Measurements from ENCODE around the gene SLC2A4RG.

The SLC2A4RG gene

GRCh38 chr20:63696628-63697356, 42.8 kb upstream of the SLC2A4RG start, which contains the start of gene TNFRSF6B:
Gene TNFRSF6B, plus strand, starts transcription at chr20:63696652. Its CDS starts 116 bp downstream, at chr20:63696768.
- peak within 1 kb of the TSS; percentile 65 for H3K9ac ChIP-seq (ENCODE audit: low read depth, low read length)
- peaks cover 2% of the 10 kb centered on the region; the same call in 1 of the 2 replicates for H3K36me3 ChIP-seq (ENCODE audit: insufficient read depth, low read length)
- H3K9me3 ChIP-seq (ENCODE audit: control insufficient read depth, insufficient read depth, low read length), result no peaks in the 10 kb centered on the region
- peaks cover 20% of the 10 kb centered on the region; the same call in 1 of the 2 replicates for H3K4me1 ChIP-seq (ENCODE audit: insufficient read depth, low read length)

GRCh38 chr20:63697357-63697867, 42.2 kb upstream of the SLC2A4RG start:
- Histone ChIP-seq H3K36me3 (ENCODE audit: insufficient read depth, low read length) (peaks cover 2% of the 10 kb centered on the region; the same call in 1 of the 2 replicates), H3K9ac (ENCODE audit: low read depth, low read length) (peak overlapping the region; percentile 65; the same call in 1 of the 2 replicates), H3K9me3 (ENCODE audit: control insufficient read depth, insufficient read depth, low read length) (no peaks in the 10 kb centered on the region), H3K4me1 (ENCODE audit: insufficient read depth, low read length) (peaks cover 20% of the 10 kb centered on the region; the same call in 1 of the 2 replicates)

GRCh38 chr20:63697868-63698545, 41.6 kb upstream of the SLC2A4RG start:
- H3K9ac ChIP-seq (ENCODE audit: low read depth, low read length), result peak overlapping the region; percentile 13; the same call in 1 of the 2 replicates
- H3K36me3 ChIP-seq (ENCODE audit: insufficient read depth, low read length), result peaks cover 2% of the 10 kb centered on the region; the same call in 1 of the 2 replicates
- H3K4me1 ChIP-seq (ENCODE audit: insufficient read depth, low read length), result peaks cover 20% of the 10 kb centered on the region; the same call in 1 of the 2 replicates

GRCh38 chr20:63698739-63699465, 40.7 kb upstream of the SLC2A4RG start:
- no peak overlapping the region for H3K9ac ChIP-seq (ENCODE audit: low read depth, low read length)
- H3K9me3 ChIP-seq (ENCODE audit: control insufficient read depth, insufficient read depth, low read length), result no peaks in the 10 kb centered on the region
- peaks cover 20% of the 10 kb centered on the region; the same call in 1 of the 2 replicates for H3K4me1 ChIP-seq (ENCODE audit: insufficient read depth, low read length)
- H3K36me3 ChIP-seq (ENCODE audit: insufficient read depth, low read length), result peaks cover under 1% of the 10 kb centered on the region; the same call in 1 of the 2 replicates

More at GRCh38 chr20:63697868-63698545, 41.6 kb upstream of the SLC2A4RG start:
- no peaks in the 10 kb centered on the region for H3K9me3 ChIP-seq (ENCODE audit: control insufficient read depth, insufficient read depth, low read length)

GRCh38 chr20:63699466-63700198, 39.9 kb upstream of the SLC2A4RG start:
- Histone ChIP-seq H3K4me1 (ENCODE audit: insufficient read depth, low read length) (peaks cover 20% of the 10 kb centered on the region; the same call in 1 of the 2 replicates), H3K36me3 (ENCODE audit: insufficient read depth, low read length) (no peaks in the 10 kb centered on the region), H3K9ac (ENCODE audit: low read depth, low read length) (no peak overlapping the region), H3K9me3 (ENCODE audit: control insufficient read depth, insufficient read depth, low read length) (no peaks in the 10 kb centered on the region)

- H3K9me3 ChIP-seq (ENCODE audit: control insufficient read depth, insufficient read depth, low read length), result no peaks in the 10 kb centered on the region
- peaks cover 20% of the 10 kb centered on the region; the same call in 1 of the 2 replicates for H3K4me1 ChIP-seq (ENCODE audit: insufficient read depth, low read length)
- peaks cover 1% of the 10 kb centered on the region; the same call in 1 of the 2 replicates for H3K36me3 ChIP-seq (ENCODE audit: insufficient read depth, low read length)
- no peak overlapping the region for H3K9ac ChIP-seq (ENCODE audit: low read depth, low read length)
These were observed 39.2 kb upstream of the SLC2A4RG start for GRCh38 chr20:63700199-63701050.

GRCh38 chr20:63701051-63701328, 38.6 kb upstream of the SLC2A4RG start:
- H3K9ac ChIP-seq (ENCODE audit: low read depth, low read length), result no peak overlapping the region
- peaks cover 18% of the 10 kb centered on the region; the same call in 1 of the 2 replicates for H3K4me1 ChIP-seq (ENCODE audit: insufficient read depth, low read length)
- no peaks in the 10 kb centered on the region for H3K9me3 ChIP-seq (ENCODE audit: control insufficient read depth, insufficient read depth, low read length)
- peaks cover 7% of the 10 kb centered on the region; the same call in 1 of the 2 replicates for H3K36me3 ChIP-seq (ENCODE audit: insufficient read depth, low read length)

- Histone ChIP-seq H3K9ac (ENCODE audit: low read depth, low read length) (no peak overlapping the region), H3K36me3 (ENCODE audit: insufficient read depth, low read length) (peaks cover 7% of the 10 kb centered on the region; the same call in 1 of the 2 replicates), H3K4me1 (ENCODE audit: insufficient read depth, low read length) (peaks cover 17% of the 10 kb centered on the region; the same call in 1 of the 2 replicates), H3K9me3 (ENCODE audit: control insufficient read depth, insufficient read depth, low read length) (no peaks in the 10 kb centered on the region)
These were observed 38.1 kb upstream of the SLC2A4RG start for GRCh38 chr20:63701329-63702035.

- no peaks in the 10 kb centered on the region for H3K9me3 ChIP-seq (ENCODE audit: control insufficient read depth, insufficient read depth, low read length)
- peaks cover 19% of the 10 kb centered on the region; the same call in 1 of the 2 replicates for H3K4me1 ChIP-seq (ENCODE audit: insufficient read depth, low read length)
- H3K36me3 ChIP-seq (ENCODE audit: insufficient read depth, low read length), result peaks cover 7% of the 10 kb centered on the region; the same call in 1 of the 2 replicates
- H3K9ac ChIP-seq (ENCODE audit: low read depth, low read length), result no peak overlapping the region
These were observed 37.4 kb upstream of the SLC2A4RG start for GRCh38 chr20:63702036-63702665.

GRCh38 chr20:63702751-63703470, 36.7 kb upstream of the SLC2A4RG start:
- H3K4me1 ChIP-seq (ENCODE audit: insufficient read depth, low read length), result peaks cover 19% of the 10 kb centered on the region; the same call in 1 of the 2 replicates
- H3K9me3 ChIP-seq (ENCODE audit: control insufficient read depth, insufficient read depth, low read length), result no peaks in the 10 kb centered on the region
- peaks cover 7% of the 10 kb centered on the region; the same call in 1 of the 2 replicates for H3K36me3 ChIP-seq (ENCODE audit: insufficient read depth, low read length)
- H3K9ac ChIP-seq (ENCODE audit: low read depth, low read length), result no peak overlapping the region

- H3K36me3 ChIP-seq (ENCODE audit: insufficient read depth, low read length), result peaks cover 7% of the 10 kb centered on the region; the same call in 1 of the 2 replicates
- no peaks in the 10 kb centered on the region for H3K9me3 ChIP-seq (ENCODE audit: control insufficient read depth, insufficient read depth, low read length)
- peaks cover 18% of the 10 kb centered on the region; the same call in 1 of the 2 replicates for H3K4me1 ChIP-seq (ENCODE audit: insufficient read depth, low read length)
- H3K9ac ChIP-seq (ENCODE audit: low read depth, low read length), result no peak overlapping the region
These were observed 36.1 kb upstream of the SLC2A4RG start for GRCh38 chr20:63703471-63703975.

Data from ES-I3 (cell line).